Fibroblast of villous mesenchyme (primary cell): ENCODE data around the gene CCL13. TPM values are rescaled to one million over a fixed set of nuclear protein-coding genes. Genes with fewer than 3 reads are reported as not detected.

ENCODE experiments used
- DNase-seq: peaks from one replicate; pipeline ENCODE4 v3.0.0-alpha.2; 2010; ENCODE audit warnings: low read depth
- H3K4me3 ChIP-seq: 2 replicates; pipeline ENCODE4 v1.5.1; 2011; ENCODE audit warnings: low read depth, mild to moderate bottlenecking, low read length
- total RNA-seq: library from RNA; depleted of rRNA; stranded (reverse); fragments of >200 nt; gene quantifications from 2 replicates; pipeline ENCODE4 v1.2.3, GENCODE V29; 2012
- TF ChIP-seq, protein P1 (sequence below): IDR thresholded peaks from 2 replicates; pipeline ENCODE4 v1.5.1; 2012; ENCODE audit warnings: low read depth, mild to moderate bottlenecking, low read length; ENCODE audit not compliant: insufficient read depth

CCL13 gene
- total RNA-seq, 1 donor = not detected

DNA sequence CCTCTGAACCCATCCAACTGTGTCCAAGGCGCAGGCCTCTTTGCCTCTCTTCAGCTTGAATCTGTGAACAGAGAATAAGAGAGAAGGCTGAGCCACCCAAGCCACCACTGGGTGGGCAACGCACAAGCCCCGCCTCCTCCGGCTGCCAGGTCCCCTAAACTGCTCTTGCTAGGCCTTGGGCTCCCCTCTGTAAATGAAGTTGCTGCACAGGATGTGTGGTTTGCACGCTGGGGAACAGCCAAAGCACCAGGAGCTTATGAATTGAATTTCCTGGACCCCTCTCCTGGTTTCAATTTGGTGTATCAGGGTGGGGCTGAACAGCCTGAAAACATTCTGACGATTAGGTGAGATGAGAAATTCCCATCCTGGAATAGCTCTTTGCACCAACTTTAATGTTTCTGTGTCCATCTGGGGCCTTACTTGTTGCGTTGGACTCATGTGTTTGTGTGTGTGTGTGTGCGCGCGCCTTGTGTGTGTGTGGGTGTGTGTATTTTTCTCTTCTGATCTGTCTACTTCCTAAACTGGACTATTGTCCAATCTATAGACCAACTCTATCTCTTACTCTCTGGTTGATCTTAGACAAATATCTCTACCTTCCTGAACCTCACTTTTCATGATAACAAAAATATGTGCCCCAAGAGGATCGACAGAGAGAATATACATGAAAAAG lies 4.5 kb downstream of the CCL13 start:
- DNase-seq = no peak
- no peak overlapping the region for H3K4me3 ChIP-seq
- TF ChIP-seq, protein P1, sequence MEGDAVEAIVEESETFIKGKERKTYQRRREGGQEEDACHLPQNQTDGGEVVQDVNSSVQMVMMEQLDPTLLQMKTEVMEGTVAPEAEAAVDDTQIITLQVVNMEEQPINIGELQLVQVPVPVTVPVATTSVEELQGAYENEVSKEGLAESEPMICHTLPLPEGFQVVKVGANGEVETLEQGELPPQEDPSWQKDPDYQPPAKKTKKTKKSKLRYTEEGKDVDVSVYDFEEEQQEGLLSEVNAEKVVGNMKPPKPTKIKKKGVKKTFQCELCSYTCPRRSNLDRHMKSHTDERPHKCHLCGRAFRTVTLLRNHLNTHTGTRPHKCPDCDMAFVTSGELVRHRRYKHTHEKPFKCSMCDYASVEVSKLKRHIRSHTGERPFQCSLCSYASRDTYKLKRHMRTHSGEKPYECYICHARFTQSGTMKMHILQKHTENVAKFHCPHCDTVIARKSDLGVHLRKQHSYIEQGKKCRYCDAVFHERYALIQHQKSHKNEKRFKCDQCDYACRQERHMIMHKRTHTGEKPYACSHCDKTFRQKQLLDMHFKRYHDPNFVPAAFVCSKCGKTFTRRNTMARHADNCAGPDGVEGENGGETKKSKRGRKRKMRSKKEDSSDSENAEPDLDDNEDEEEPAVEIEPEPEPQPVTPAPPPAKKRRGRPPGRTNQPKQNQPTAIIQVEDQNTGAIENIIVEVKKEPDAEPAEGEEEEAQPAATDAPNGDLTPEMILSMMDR = no peak

DNA sequence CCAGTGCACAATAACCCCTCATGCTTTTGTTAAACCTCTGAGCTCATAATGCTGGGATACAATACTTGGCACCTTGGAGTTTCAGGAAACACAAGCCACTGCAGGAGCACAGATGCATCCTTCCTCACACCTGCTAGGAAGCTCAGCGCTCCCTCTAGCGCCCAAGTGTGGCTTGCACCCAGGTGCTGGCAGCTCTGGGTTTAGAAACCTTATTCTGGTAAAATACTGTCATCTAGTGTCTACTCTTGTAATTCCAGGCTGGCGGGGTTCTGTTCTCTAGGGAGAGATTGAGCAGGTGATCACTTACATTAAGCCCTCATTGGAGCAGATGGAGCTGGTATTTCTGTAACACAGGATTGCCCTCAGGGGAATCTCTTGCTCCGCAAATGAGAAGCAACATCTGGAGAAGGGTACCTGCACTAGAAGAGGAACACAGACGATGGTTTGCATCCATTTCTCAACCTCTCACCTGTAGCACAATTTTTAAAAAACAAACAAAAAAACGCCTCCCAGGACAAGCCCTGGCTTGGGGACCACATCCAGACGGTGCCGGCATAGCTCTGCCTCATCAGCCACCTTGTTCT lies 5.3 kb downstream of the CCL13 start:
- DNase-seq = peak; percentile 81
- H3K4me3 ChIP-seq = no peak overlapping the region
- TF ChIP-seq, protein P1 = peak; percentile 97

DNA sequence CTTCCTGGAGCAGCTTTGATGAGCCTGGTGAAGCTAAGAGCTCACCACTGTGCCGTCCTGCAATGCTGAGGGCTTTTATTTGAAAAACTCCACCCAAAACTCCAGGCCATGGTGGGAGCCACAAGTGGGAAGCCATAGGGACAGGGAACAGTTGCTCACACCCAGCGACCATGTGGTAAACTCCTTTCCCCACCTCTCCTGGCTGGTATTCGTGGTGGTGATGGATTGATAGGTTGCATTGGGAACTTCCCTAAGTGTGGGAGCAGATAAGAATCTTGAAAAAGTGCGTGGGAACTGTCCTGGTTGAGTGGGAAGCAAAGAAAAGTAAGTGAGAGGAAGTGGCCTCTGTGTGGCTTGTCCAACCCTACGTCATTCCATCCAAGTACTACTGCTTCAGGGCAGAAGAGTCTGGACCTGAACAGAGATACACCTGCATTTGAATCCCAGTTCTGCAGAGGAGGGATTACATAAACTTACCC lies 6.9 kb downstream of the CCL13 start, which contains the start of gene CCL1:
CCL1 (minus strand) TSS at position 51 of the 479 bp plus-strand sequence. CDS start 72 bp downstream, outside the sequence.
- H3K4me3 ChIP-seq = no peak within 1 kb of the TSS
- TF ChIP-seq, protein P1 = no peak
- DNase-seq = no peak

DNA sequence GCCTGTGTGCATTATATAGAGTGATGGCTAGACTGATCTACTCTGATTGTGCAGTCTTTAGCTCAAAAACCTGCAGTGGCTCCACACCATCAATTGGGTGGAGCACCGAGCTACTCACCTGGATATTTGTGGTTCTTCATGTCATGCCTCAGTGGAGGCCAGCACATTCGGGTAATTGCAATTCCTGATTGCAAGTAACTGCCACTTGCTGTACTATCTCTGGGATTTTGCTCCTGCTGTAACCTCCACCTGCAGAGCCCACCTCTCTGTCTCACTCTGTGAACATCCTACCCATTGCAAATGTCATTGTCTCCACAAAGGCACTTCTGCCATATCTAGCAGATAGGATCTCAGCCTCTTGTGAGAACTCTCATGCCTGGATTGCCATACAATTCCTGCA lies 8.5 kb downstream of the CCL13 start:
- DNase-seq = no peak
- no peak overlapping the region for H3K4me3 ChIP-seq
- TF ChIP-seq, protein P1 = no peak

DNA sequence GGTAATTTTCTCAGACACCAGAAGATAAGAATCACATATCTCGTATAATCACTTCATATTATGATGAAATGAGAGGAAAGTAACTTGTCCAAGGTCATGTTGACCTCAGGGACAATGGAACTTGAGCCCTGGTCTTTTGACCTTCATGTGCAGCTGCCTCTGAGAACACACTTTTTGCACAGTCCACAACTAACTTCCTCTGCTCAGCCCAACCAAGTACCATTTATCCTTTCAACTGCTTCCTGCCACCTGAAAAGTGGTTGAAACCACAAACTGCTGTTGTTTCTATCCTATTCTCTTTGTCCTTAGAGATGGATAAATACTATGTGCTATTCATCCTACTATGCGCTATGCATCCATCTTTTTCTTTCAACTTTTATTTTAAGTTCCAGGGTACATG lies 9.1 kb downstream of the CCL13 start:
- TF ChIP-seq, protein P1 = no peak
- DNase-seq = no peak
- H3K4me3 ChIP-seq = no peak overlapping the region

DNA sequence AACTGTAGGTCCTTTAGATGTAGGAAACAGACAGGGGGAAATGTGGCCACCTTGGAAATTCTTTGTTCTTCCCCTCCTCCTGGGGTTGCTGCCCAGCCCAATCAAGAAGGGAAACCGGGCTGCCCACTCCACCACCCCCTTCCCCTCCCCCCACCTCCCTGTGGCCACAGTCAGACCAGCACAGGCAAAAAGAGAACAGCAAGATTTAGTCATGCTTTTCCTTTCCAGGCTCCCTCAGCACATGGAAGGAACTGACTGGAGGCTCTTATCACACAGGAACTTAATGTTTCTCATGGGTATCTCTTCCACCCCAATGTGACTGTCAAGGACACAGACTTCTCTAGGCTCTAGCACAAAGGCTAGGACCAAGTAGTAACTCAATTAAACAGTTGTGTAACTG lies 9.7 kb downstream of the CCL13 start:
- H3K4me3 ChIP-seq = no peak overlapping the region
- no peak for DNase-seq
- TF ChIP-seq, protein P1 = no peak
